Kidney tubule cell (primary cell): ENCODE results near the gene KRTAP10-6.
"Not testable (repeated sequence)": the region's sequence is repeated elsewhere in the genome, so short reads cannot be mapped to it uniquely, and the experiment has no call there.

Experiments
- DNase-seq: peaks from one replicate; pipeline ENCODE4 v3.0.0-alpha.2; 2018; ENCODE audit warnings: low spot score

The KRTAP10-6 gene

DNA sequence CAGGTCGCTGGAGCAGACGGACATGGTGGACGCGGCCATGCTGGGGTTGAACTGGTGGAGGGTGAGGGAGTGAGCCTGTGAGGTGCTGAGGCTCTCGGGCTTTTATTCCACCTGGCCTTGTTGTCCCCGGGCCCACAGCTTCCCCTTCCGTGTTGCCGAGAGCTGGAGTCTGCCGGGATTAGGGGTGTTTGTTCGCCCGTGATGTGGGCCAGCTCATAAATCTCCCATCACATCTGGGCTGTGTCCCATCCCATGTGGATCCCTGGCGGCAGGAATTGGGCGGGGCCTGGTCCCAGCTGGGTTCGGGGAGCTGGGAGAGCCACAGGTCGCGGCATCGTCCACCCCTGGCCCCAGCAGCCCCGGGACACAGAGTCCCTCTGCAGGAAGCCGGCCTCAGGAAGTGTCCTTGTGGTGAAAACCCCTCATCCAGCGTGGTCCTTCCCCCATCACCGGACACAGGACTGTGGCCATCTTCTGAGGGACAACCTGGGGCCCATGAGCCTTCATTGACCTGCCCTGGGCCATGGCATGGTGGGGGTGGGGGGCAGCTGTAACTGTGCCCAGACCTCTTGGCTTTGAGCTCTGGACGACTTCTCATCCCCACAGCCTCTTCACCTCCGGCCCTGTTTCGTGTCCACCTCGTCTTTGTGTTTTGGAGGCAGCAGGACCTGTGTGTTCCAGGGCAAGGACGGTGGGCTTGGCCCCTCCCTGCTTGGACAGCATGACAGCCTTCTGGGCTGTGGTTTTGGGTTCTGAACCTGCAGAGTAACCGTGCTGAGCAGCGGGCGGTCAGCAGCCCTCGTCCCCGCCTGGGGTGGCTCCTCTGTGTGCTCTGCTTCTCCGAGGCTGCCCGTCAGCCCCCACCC is at the start of gene KRTAP10-6:
KRTAP10-6 (minus strand) TSS at position 60 of the 866 bp plus-strand sequence; CDS start at position 39, 21 bp downstream.
- DNase-seq: no peak

DNA sequence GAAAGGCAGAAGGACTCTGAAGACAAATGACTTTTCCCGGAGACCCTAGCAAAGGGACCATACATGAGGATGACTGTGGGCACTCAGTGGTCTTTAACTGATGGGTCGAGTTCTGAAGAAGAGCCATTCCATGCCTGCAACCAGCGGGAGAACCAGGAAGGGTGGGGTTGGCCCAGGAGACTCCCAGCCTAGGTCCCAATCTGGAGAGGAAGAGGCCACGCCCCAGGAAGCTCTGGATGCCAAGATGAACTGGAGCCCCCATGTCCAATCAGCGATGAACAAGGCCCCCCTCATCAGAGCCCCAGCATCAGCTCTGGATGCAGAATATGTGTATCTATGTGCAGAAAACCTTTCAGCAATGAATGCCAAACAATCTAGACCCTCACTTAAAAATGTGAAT is 48.5 kb upstream of the KRTAP10-6 start:
- DNase-seq: no peak

DNA sequence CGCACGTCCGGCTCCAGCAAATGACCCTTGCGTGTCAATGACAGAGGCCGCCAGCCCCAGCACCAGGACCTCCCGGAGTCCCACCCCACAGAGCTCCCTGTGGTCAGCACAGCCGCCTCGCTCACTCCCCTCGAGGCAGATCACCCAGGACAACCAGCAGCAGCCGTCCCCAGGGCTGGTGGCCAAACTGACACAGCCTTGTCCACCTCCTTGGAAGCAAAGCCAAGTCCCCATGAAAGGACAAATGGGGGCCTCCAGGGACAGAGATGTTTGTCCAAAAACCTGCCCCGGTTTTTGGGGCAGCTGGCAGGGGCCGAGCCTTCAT is 47.0 kb upstream of the KRTAP10-6 start:
- DNase-seq: no peak

DNA sequence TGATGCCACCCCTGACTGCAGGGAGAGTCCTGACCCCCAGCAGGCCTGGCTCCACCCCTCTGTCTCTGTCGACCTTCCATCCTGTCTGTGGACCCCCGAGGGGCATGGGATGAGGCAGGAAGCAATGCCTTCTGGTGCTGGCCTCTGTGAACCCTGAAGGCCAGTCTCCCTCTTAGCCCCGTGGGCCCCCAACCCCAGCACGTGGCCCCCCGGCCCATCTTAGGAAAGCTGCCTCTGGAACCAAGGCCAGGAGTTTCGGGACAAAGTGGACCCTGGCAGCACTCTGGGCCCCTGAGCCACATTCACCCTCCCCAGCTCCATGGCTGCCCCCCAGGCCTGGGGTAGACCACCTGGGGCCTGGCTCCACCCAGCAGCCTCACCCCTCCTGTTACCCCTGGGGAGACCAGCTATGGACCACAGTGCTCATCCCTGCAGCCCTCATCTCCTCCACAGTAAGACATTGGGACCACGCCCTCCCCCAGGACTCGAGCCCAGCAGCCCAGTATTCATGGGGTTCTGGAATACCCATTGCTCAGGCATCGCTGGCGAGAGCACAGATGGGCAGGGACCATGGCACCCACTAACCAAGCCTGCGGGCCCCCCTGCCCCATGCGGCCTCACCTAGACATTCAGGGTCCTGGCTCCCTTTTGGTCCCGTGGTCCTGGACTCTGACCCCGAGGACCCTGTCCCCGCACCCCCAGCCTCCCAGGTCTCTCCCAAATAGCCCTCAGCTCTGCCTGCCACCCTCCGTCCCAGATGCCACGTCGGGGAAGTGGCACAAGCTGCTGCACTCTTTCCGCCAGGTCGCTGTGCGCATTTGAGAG is 46.4 kb upstream of the KRTAP10-6 start:
- DNase-seq: not testable (repeated sequence)

DNA sequence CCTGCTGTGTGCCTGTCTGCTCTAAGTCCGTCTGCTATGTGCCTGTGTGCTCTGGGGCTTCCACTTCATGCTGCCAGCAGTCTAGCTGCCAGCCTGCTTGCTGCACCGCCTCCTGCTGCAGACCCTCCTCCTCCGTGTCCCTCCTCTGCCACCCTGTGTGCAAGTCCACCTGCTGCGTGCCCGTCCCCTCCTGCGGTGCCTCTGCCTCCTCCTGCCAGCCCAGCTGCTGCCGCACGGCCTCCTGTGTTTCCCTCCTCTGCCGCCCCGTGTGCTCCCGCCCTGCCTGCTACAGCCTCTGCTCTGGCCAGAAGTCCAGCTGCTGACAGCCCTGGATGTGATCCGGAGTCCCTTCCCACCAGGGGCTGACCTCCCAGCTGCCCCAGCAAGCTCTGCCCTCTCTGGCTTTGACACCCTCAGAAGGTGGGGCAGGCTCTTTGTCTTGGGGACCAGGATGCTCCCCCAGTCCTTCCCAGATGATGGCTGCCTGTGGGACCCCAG is 45.6 kb upstream of the KRTAP10-6 start:
- not testable (repeated sequence) for DNase-seq

GRCh38 chr21:44637018-44637850 is 44.9 kb upstream of the KRTAP10-6 start, which contains the start of gene KRTAP10-10:
KRTAP10-10 (plus strand) TSS chr21:44637356; CDS start chr21:44637418, 62 bp downstream.
- no peak for DNase-seq

GRCh38 chr21:44636209-44637017 is 44.1 kb upstream of the KRTAP10-6 start:
- DNase-seq: no peak

DNA sequence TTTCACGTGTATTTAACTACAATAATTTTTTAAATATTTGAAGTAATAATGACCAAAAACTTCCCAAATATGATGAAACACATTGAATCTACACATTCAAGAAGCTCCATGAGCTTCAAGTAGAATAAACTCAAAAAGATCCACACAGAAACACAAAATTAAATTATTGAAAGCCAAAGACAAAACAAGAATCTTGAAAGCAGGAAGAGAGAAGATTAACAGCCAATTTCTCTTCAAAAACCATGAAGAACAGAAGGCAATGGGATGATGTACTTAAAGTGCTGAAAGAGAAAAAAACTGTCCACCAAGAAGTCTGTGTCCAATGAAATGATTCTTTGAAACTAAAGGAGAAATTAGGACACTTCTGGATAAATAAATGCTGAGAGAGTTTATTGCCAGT is 39.8 kb upstream of the KRTAP10-6 start:
- DNase-seq: no peak

DNA sequence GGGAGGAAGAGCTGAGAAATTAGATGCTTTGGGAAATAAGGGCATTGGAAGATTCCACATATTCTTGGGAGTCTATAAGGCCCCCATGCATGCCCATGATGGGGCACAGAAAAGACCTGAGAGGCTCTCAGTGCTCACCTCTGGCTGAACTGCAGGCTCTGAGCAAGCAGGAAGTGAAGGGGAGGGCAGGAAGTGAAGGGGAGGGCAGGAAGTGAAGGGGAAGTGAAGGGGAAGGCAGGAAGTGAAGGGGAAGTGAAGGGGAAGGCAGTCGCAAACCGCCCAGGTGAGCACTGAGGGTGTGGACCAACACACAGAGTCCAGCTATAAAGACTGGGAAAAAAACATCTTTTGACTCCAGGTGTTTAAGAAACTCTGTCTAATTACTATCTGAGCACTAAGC is 38.1 kb upstream of the KRTAP10-6 start:
- DNase-seq: no peak

GRCh38 chr21:44628707-44629391 is 36.5 kb upstream of the KRTAP10-6 start:
- DNase-seq: no peak

GRCh38 chr21:44627831-44628233 is 35.5 kb upstream of the KRTAP10-6 start:
- DNase-seq: not testable (repeated sequence)

DNA sequence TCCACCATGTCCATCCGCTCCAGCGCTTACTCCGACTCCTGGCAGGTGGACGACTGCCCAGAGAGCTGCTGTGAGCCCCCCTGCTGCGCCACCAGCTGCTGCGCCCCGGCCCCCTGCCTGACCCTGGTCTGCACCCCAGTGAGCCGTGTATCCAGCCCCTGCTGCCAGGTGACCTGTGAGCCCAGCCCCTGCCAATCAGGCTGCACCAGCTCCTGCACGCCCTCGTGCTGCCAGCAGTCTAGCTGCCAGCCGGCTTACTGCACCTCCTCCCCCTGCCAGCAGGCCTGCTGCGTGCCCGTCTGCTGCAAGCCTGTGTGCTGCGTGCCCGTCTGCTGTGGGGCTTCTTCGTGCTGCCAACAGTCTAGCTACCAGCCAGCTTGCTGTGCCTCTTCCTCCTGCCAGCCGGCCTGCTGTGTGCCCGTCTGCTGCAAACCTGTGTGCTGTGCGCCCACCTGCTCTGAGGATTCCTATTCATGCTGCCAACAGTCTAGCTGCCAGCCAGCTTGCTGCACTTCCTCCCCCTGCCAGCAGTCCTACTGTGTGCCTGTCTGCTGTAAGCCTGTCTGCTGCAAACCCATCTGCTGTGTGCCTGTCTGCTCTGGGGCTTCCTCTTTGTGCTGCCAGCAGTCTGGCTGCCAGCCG is 35.0 kb upstream of the KRTAP10-6 start:
- not testable (repeated sequence) for DNase-seq

GRCh38 chr21:44626673-44627143 is 34.4 kb upstream of the KRTAP10-6 start, which contains the start of gene KRTAP10-9:
KRTAP10-9 (plus strand) TSS chr21:44627093; CDS start chr21:44627172, 79 bp downstream.
- DNase-seq: no peak

DNA sequence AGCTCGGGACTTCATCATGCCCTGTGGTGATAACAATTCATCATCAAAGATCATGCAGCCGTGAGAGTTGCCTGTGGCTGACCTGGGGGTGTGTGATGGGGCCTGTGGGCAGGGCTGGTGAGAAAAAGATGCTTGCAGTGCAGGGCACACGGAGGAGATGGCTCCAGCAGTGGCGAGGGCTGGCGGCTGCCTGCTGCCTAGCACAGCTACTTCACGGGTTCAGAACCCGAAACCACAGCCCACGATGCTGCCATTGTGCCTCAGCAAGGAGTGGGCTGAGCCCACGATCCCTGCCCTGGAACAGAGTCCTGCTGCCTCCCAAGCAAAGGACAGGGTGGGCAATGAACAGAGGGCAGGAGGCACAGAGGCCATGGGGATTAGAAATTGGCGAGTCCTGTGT is 34.0 kb upstream of the KRTAP10-6 start:
- DNase-seq: no peak

DNA sequence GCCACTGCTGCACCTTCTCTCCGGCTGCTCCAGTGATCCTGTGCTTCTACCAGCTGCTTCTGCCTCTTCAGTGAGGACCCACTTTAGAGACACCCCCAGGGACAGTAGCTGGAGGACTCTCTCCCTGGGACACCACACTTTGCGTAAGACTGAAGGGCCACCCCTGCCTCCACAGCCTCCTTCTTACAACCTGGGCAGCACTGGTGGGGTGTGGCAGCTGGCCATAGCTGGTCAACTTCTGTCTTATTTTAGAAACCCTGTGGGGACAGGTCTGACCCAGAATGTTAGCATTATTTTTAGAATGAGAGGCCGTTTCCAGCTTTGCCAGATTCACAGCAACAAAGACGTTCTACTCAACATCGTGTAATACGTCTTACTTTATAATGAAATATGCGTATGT is 33.5 kb upstream of the KRTAP10-6 start:
- no peak for DNase-seq

DNA sequence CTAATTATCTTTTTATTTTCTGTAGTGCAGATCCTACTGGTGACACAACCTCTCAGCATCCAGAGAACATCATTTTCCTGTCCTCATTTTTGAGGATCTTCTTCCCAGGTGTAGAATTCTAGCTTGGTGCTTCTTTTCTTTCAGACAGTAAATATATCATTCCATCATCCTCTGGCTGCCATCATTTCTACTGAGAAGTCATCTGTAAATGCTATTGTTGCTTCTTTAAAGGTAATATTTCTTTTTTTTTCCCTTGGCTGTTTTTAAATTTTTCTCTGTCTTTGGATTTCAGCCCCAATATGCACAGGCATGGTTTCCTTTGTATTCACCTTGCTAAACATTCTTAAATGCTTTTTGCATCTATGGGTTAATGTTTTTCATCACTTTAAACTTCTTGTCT is 31.3 kb upstream of the KRTAP10-6 start:
- DNase-seq: no peak

GRCh38 chr21:44619886-44620285 is 27.6 kb upstream of the KRTAP10-6 start:
- DNase-seq: no peak

DNA sequence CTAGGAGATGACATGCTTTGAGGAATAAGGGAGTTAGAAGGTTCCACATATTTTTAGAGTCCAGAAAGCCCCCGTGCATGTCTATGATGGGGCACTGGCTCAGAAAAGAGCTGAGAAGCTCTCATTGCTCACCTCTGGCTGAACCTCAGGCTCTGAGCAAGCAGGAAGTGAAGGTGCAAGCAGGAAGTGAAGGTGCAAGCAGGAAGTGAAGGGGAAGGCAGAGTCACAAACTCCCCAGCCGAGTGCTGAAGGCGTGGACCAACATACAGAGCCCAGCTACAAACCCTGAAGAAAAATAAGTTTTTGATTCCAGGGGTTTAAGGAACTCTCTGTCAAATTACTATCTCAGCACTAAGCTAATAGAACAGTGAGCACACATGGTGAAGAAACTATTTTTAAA is 26.6 kb upstream of the KRTAP10-6 start:
- peak; percentile 16 for DNase-seq

GRCh38 chr21:44618504-44618903 is 26.2 kb upstream of the KRTAP10-6 start:
- DNase-seq: peak; percentile 2

GRCh38 chr21:44617071-44617501 is 24.8 kb upstream of the KRTAP10-6 start:
- DNase-seq: no peak
